ENCODE results near the gene RASGRF2. TPM values are rescaled to one million over a fixed set of nuclear protein-coding genes. Genes with fewer than 3 reads are reported as not detected.
"Not testable (repeated sequence)": the region's sequence is repeated elsewhere in the genome, so short reads cannot be mapped to it uniquely, and the experiment has no call there.

The RASGRF2 gene
- total RNA-seq, 1 donor from 2014 or later, result 19.4 TPM

GRCh38 chr5:81045389-81045807, 85.2 kb downstream of the RASGRF2 start:
- DNase-seq (ENCODE audit: low spot score), result no peak
- intact Hi-C loops (cut with micrococcal nuclease), result no loop called here
- Mint-ChIP-seq H3K36me3 (ENCODE audit: low read depth) (peaks cover 25% of the 10 kb centered on the region), H3K4me3 (ENCODE audit: low read depth) (no peak overlapping the region), H3K27ac (peak overlapping the region; percentile 18), H3K27me3 (ENCODE audit: low read depth) (no peaks in the 10 kb centered on the region), H3K4me1 (ENCODE audit: low read depth) (peaks cover 5% of the 10 kb centered on the region), H3K9me3 (no peaks in the 10 kb centered on the region)

- intact Hi-C loops (cut with micrococcal nuclease), result no loop called here
- no peaks in the 10 kb centered on the region for H3K27me3 Mint-ChIP-seq (ENCODE audit: low read depth)
- peaks cover 5% of the 10 kb centered on the region for H3K4me1 Mint-ChIP-seq (ENCODE audit: low read depth)
- no peak for DNase-seq (ENCODE audit: low spot score)
- peaks cover 25% of the 10 kb centered on the region for H3K36me3 Mint-ChIP-seq (ENCODE audit: low read depth)
- no peak overlapping the region for H3K4me3 Mint-ChIP-seq (ENCODE audit: low read depth)
- H3K9me3 Mint-ChIP-seq, result no peaks in the 10 kb centered on the region
- H3K27ac Mint-ChIP-seq, result no peak overlapping the region
Observed at GRCh38 chr5:81046041-81046440, 85.9 kb downstream of the RASGRF2 start.

- Mint-ChIP-seq H3K9me3 (no peaks in the 10 kb centered on the region), H3K4me1 (ENCODE audit: low read depth) (no peaks in the 10 kb centered on the region), H3K4me3 (ENCODE audit: low read depth) (no peak overlapping the region), H3K27ac (no peak overlapping the region), H3K27me3 (ENCODE audit: low read depth) (no peaks in the 10 kb centered on the region), H3K36me3 (ENCODE audit: low read depth) (peaks cover 8% of the 10 kb centered on the region)
- intact Hi-C loops (cut with micrococcal nuclease), result no loop called here
- DNase-seq (ENCODE audit: low spot score), result no peak
Observed at GRCh38 chr5:81052325-81052724, 92.2 kb downstream of the RASGRF2 start.

- H3K4me1 Mint-ChIP-seq (ENCODE audit: low read depth); H3K9me3 Mint-ChIP-seq; H3K4me3 Mint-ChIP-seq (ENCODE audit: low read depth); H3K27ac Mint-ChIP-seq; H3K36me3 Mint-ChIP-seq (ENCODE audit: low read depth); intact Hi-C loops (cut with micrococcal nuclease); DNase-seq (ENCODE audit: low spot score); H3K27me3 Mint-ChIP-seq (ENCODE audit: low read depth): not testable (repeated sequence)
Observed at GRCh38 chr5:81053282-81053681, 93.1 kb downstream of the RASGRF2 start.

- DNase-seq (ENCODE audit: low spot score), result no peak
- H3K27me3 Mint-ChIP-seq (ENCODE audit: low read depth), result no peaks in the 10 kb centered on the region
- peaks cover 8% of the 10 kb centered on the region for H3K9me3 Mint-ChIP-seq
- H3K27ac Mint-ChIP-seq, result no peak overlapping the region
- intact Hi-C loops (cut with micrococcal nuclease), result no loop called here
- H3K4me1 Mint-ChIP-seq (ENCODE audit: low read depth), result peaks cover 4% of the 10 kb centered on the region
- peaks cover 24% of the 10 kb centered on the region for H3K36me3 Mint-ChIP-seq (ENCODE audit: low read depth)
- no peak overlapping the region for H3K4me3 Mint-ChIP-seq (ENCODE audit: low read depth)
Observed at GRCh38 chr5:81058121-81058520, 98.0 kb downstream of the RASGRF2 start.

GRCh38 chr5:81065492-81065891, 105.3 kb downstream of the RASGRF2 start:
- Mint-ChIP-seq H3K27ac (no peak overlapping the region), H3K4me3 (ENCODE audit: low read depth) (no peak overlapping the region), H3K9me3 (peaks cover 11% of the 10 kb centered on the region), H3K4me1 (ENCODE audit: low read depth) (peaks cover 8% of the 10 kb centered on the region), H3K36me3 (ENCODE audit: low read depth) (peaks cover 44% of the 10 kb centered on the region), H3K27me3 (ENCODE audit: low read depth) (no peaks in the 10 kb centered on the region)
- intact Hi-C loops (cut with micrococcal nuclease), result no loop called here
- DNase-seq (ENCODE audit: low spot score), result no peak

GRCh38 chr5:81066102-81066501, 105.9 kb downstream of the RASGRF2 start:
- no peaks in the 10 kb centered on the region for H3K27me3 Mint-ChIP-seq (ENCODE audit: low read depth)

GRCh38 chr5:81067406-81067805, 107.2 kb downstream of the RASGRF2 start:
- Mint-ChIP-seq H3K9me3 (peaks cover 7% of the 10 kb centered on the region), H3K27ac (no peak overlapping the region), H3K4me3 (ENCODE audit: low read depth) (no peak overlapping the region), H3K27me3 (ENCODE audit: low read depth) (no peaks in the 10 kb centered on the region), H3K36me3 (ENCODE audit: low read depth) (peaks cover 46% of the 10 kb centered on the region), H3K4me1 (ENCODE audit: low read depth) (peaks cover 8% of the 10 kb centered on the region)
- intact Hi-C loops (cut with micrococcal nuclease), result no loop called here
- DNase-seq (ENCODE audit: low spot score), result no peak

More at GRCh38 chr5:81066102-81066501, 105.9 kb downstream of the RASGRF2 start:
- H3K36me3 Mint-ChIP-seq (ENCODE audit: low read depth), result peaks cover 45% of the 10 kb centered on the region
- DNase-seq (ENCODE audit: low spot score), result no peak
- H3K4me1 Mint-ChIP-seq (ENCODE audit: low read depth), result peaks cover 8% of the 10 kb centered on the region
- H3K9me3 Mint-ChIP-seq, result peaks cover 7% of the 10 kb centered on the region
- intact Hi-C loops (cut with micrococcal nuclease), result no loop called here
- H3K27ac Mint-ChIP-seq, result no peak overlapping the region
- no peak overlapping the region for H3K4me3 Mint-ChIP-seq (ENCODE audit: low read depth)

- Mint-ChIP-seq H3K36me3 (ENCODE audit: low read depth) (peaks cover 44% of the 10 kb centered on the region), H3K27ac (no peak overlapping the region), H3K4me1 (ENCODE audit: low read depth) (peaks cover 8% of the 10 kb centered on the region), H3K9me3 (peaks cover 7% of the 10 kb centered on the region), H3K27me3 (ENCODE audit: low read depth) (no peaks in the 10 kb centered on the region), H3K4me3 (ENCODE audit: low read depth) (no peak overlapping the region)
- no peak for DNase-seq (ENCODE audit: low spot score)
- intact Hi-C loops (cut with micrococcal nuclease), result no loop called here
Observed at GRCh38 chr5:81068063-81068462, 107.9 kb downstream of the RASGRF2 start.

GRCh38 chr5:81068635-81069034, 108.5 kb downstream of the RASGRF2 start:
- intact Hi-C loops (cut with micrococcal nuclease), result no loop called here
- DNase-seq (ENCODE audit: low spot score), result no peak
- peaks cover 44% of the 10 kb centered on the region for H3K36me3 Mint-ChIP-seq (ENCODE audit: low read depth)
- H3K27ac Mint-ChIP-seq, result no peak overlapping the region
- no peaks in the 10 kb centered on the region for H3K27me3 Mint-ChIP-seq (ENCODE audit: low read depth)
- peaks cover 6% of the 10 kb centered on the region for H3K9me3 Mint-ChIP-seq
- no peak overlapping the region for H3K4me3 Mint-ChIP-seq (ENCODE audit: low read depth)
- peaks cover 8% of the 10 kb centered on the region for H3K4me1 Mint-ChIP-seq (ENCODE audit: low read depth)

GRCh38 chr5:81069990-81070389, 109.8 kb downstream of the RASGRF2 start:
- Mint-ChIP-seq H3K4me3 (ENCODE audit: low read depth) (no peak overlapping the region), H3K27ac (no peak overlapping the region), H3K36me3 (ENCODE audit: low read depth) (peaks cover 35% of the 10 kb centered on the region), H3K4me1 (ENCODE audit: low read depth) (no peaks in the 10 kb centered on the region), H3K9me3 (no peaks in the 10 kb centered on the region), H3K27me3 (ENCODE audit: low read depth) (no peaks in the 10 kb centered on the region)
- DNase-seq (ENCODE audit: low spot score), result no peak
- intact Hi-C loops (cut with micrococcal nuclease), result no loop called here

- H3K27me3 Mint-ChIP-seq (ENCODE audit: low read depth), result no peaks in the 10 kb centered on the region
- DNase-seq (ENCODE audit: low spot score), result no peak
- no peaks in the 10 kb centered on the region for H3K9me3 Mint-ChIP-seq
- no peak overlapping the region for H3K27ac Mint-ChIP-seq
- H3K36me3 Mint-ChIP-seq (ENCODE audit: low read depth), result peaks cover 35% of the 10 kb centered on the region
- H3K4me3 Mint-ChIP-seq (ENCODE audit: low read depth), result no peak overlapping the region
- intact Hi-C loops (cut with micrococcal nuclease), result no loop called here
- no peaks in the 10 kb centered on the region for H3K4me1 Mint-ChIP-seq (ENCODE audit: low read depth)
Observed at GRCh38 chr5:81070571-81071255, 110.5 kb downstream of the RASGRF2 start.

GRCh38 chr5:81075041-81075440, 114.9 kb downstream of the RASGRF2 start:
- intact Hi-C loops (cut with micrococcal nuclease), result no loop called here
- Mint-ChIP-seq H3K27me3 (ENCODE audit: low read depth) (no peaks in the 10 kb centered on the region), H3K4me3 (ENCODE audit: low read depth) (no peak overlapping the region), H3K9me3 (peaks cover 10% of the 10 kb centered on the region), H3K27ac (no peak overlapping the region), H3K36me3 (ENCODE audit: low read depth) (peaks cover 30% of the 10 kb centered on the region), H3K4me1 (ENCODE audit: low read depth) (no peaks in the 10 kb centered on the region)
- DNase-seq (ENCODE audit: low spot score), result no peak

GRCh38 chr5:81077105-81077504, 116.9 kb downstream of the RASGRF2 start:
- H3K4me1 Mint-ChIP-seq (ENCODE audit: low read depth), result no peaks in the 10 kb centered on the region
- peaks cover 33% of the 10 kb centered on the region for H3K36me3 Mint-ChIP-seq (ENCODE audit: low read depth)
- intact Hi-C loops (cut with micrococcal nuclease), result no loop called here
- no peaks in the 10 kb centered on the region for H3K27me3 Mint-ChIP-seq (ENCODE audit: low read depth)
- DNase-seq (ENCODE audit: low spot score), result no peak
- H3K4me3 Mint-ChIP-seq (ENCODE audit: low read depth), result no peak overlapping the region
- H3K9me3 Mint-ChIP-seq, result peaks cover 10% of the 10 kb centered on the region
- no peak overlapping the region for H3K27ac Mint-ChIP-seq

Measured in activated T-helper 2 cell treated with anti-CD3 and anti-CD28 coated beads, Interferon-gamma antibody, Interleukin-2, Interleukin-4, amounts not matched to agents 10 μg/mL and 5 μg/mL and 100 μg/mL, durations not matched to agents 14 hours and 24 hours and 36 hours (primary cell).